GM18519 (cell line): ENCODE data around the gene RABGAP1.

ENCODE experiments used
- ATAC-seq: cut with Tn5 transposase; IDR thresholded peaks from one replicate; pipeline ENCODE4 v1.9.1; 2021; ENCODE audit warnings: mild to moderate bottlenecking, moderate library complexity; ENCODE audit not compliant: unreplicated experiment, low FRiP score

RABGAP1 gene

GRCh38 chr9:122944960-122945888 lies 4.4 kb downstream of the RABGAP1 start:
- ATAC-seq = no peak

- no peak for ATAC-seq
These were observed 5.7 kb downstream of the RABGAP1 start for GRCh38 chr9:122946461-122947005.

- ATAC-seq = no peak
These were observed 7.5 kb downstream of the RABGAP1 start for GRCh38 chr9:122948313-122948712.

- ATAC-seq = no peak
These were observed 8.9 kb downstream of the RABGAP1 start for GRCh38 chr9:122949696-122950095.

GRCh38 chr9:122950263-122950662 lies 9.4 kb downstream of the RABGAP1 start:
- ATAC-seq = no peak

- ATAC-seq = no peak
These were observed 10.2 kb downstream of the RABGAP1 start for GRCh38 chr9:122951056-122951455.

GRCh38 chr9:122954253-122954691 lies 13.5 kb downstream of the RABGAP1 start:
- ATAC-seq = no peak

GRCh38 chr9:122955961-122956360 lies 15.1 kb downstream of the RABGAP1 start:
- no peak for ATAC-seq

GRCh38 chr9:122961139-122961538 lies 20.3 kb downstream of the RABGAP1 start:
- ATAC-seq = no peak

- no peak for ATAC-seq
These were observed 34.4 kb downstream of the RABGAP1 start for GRCh38 chr9:122975196-122975595.

GRCh38 chr9:122978601-122979000 lies 37.8 kb downstream of the RABGAP1 start:
- ATAC-seq = no peak

GRCh38 chr9:122986010-122986409 lies 45.2 kb downstream of the RABGAP1 start:
- ATAC-seq = no peak

GRCh38 chr9:122988141-122988540 lies 47.3 kb downstream of the RABGAP1 start:
- ATAC-seq = no peak

- no peak for ATAC-seq
These were observed 48.3 kb downstream of the RABGAP1 start for GRCh38 chr9:122988920-122989621.

- peak; percentile 65 for ATAC-seq
These were observed 50.6 kb downstream of the RABGAP1 start for GRCh38 chr9:122991370-122991830.

GRCh38 chr9:122996586-122996985 lies 55.8 kb downstream of the RABGAP1 start:
- ATAC-seq = no peak

- no peak for ATAC-seq
These were observed 57.6 kb downstream of the RABGAP1 start for GRCh38 chr9:122998448-122998847.

GRCh38 chr9:123000371-123001068 lies 59.7 kb downstream of the RABGAP1 start:
- ATAC-seq = no peak

- no peak for ATAC-seq
These were observed 61.9 kb downstream of the RABGAP1 start for GRCh38 chr9:123002754-123003153.

- ATAC-seq = no peak
These were observed 62.6 kb downstream of the RABGAP1 start for GRCh38 chr9:123003466-123003865.

GRCh38 chr9:123005964-123006363 lies 65.1 kb downstream of the RABGAP1 start:
- ATAC-seq = no peak
